NOMO-1 (cell line): ENCODE data around the gene GMDS.
"Not testable (repeated sequence)": the region's sequence is repeated elsewhere in the genome, so short reads cannot be mapped to it uniquely, and the experiment has no call there.

Experiments used
- DNase-seq, 2 experiments: peaks; one replicate each; lab custom pipeline; 2025; ENCODE audit not compliant: unreplicated experiment in 2 of 2; lab: John Stamatoyannopoulos, UW

The GMDS gene

DNA sequence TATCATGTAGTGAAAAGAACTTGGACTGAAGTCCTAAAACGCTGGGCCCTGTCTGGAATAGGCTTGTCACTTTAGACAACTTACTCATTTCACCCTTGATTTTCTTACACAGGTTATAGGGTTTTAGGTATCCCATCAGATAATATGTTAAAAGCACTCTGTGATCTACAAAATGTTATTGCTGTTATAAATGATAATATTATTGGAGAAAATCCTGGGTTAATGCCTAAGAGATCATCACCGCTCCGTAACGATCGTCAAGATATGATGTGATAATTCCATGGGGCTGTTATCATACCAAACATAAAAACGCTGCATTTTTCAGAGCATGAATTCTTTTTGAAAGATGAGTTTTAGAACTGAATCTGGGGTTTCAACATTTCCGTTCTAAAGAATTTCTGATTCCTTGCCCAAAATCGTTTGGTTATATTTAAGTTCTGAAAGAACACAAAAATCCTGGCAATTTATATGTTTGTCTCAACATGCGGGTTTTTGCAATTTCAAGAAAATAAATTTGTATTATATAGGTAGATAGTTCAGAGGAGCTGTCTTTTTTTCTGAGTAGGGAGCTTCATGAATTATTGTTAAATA, 480.9 kb downstream of the GMDS start:
- no peak for DNase-seq

DNA sequence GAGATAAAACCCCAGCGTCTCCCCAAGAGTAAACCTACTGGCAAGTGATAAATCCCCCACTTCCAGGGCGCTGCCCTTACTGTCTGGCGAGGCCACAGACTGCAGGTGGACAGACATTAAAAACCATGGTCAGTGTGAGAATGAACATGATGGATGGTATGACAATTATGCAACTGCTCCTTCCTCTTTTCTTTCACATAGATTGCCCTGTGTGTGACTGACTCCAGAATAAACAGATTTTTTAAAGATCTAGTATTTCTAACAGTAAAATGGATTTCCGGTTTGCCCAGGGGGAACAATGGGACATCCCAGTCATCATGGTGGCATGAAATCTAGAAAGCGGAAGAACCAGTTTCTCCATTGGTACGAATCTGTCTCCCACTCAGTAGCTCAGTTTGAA, 482.0 kb downstream of the GMDS start:
- DNase-seq, result peak; percentile 70 to 86

DNA sequence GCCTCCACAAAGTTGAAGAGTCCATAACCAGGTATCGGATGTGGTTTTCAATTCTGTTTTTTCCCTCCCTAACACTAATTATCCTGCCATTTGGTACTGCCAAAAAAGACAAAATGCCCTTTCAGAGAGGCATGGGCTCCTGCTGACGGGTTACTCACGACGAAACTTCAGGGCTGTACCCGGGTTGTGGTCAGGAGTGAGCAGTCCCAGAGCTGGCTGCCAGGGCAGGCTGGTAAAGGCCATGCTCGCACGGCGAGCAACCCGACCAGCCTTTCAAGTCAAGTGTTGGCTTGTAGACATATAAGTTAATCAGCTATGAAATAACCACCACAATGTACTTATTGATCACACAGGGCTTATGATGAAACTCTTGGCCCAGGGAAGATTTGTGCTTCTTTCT, 483.2 kb downstream of the GMDS start:
- no peak for DNase-seq

- no peak for DNase-seq
These were observed 483.9 kb downstream of the GMDS start for GRCh38 chr6:1761477-1761877.

DNA sequence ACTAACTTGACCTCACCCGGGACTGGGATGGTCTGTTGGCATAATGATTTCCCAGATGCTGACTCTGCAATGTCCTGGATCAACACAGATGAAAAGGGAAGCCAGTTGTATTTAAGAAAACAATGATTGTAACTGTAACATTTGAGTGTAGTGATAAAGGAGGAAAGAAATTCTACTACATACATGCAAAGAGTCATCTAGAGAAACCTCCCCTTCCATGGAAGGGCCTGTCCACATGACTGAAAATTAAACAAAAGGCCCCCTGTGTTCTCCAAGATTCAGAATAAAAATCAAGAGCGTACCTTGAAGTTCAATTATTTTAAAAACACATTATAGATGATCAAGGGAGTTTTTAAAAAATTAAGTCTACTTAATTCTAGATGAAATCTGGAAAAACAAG, 484.5 kb downstream of the GMDS start:
- DNase-seq, result no peak

DNA sequence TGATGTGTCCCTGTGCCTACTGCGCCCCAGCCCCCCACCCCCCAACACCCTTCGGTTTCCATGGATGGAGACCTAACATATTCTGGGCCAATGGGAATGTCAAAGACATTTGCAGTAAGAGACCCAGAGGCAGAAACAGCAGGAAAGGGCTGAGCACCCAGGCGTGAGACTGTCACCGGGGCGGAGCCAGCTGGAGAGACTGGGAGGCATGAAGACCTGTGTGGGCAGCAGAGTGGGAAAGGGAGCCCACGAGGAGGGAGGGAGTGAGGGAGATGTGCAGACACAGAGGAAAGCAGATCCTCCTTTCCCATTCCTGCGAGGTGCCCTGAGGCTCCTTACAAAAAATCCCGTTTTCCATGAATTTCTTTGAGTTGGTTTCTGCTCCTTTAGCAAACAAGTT, 485.5 kb downstream of the GMDS start:
- DNase-seq, result no peak

DNA sequence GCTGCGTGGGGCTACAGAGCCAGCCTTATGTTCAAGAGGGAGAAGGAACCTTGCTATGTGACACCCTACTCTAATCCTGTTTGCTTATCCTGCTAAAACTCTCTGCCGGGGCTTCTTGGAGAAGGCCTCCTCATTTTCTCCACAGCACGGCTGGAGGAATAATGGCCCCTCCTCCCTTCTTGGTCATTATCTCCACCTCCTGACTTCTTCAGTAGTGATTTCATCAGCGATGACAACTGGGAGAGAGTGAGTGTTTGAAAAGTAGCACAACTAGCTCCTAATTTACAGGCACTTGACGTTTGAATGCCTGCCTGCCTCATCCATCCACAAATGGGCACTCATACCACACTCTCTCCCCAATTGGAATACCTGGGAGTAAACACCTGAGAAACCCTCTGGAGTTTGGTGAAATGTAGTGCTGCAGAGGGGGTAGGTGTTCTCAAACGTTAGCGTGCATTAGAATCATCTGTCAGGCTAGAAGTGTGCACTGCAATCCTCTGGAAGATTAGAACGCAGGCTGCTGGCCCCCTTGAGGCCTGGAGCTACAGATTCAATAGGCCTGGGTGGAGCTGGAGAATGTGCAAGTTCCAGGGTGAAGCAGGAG, 487.2 kb downstream of the GMDS start:
- no peak for DNase-seq

DNA sequence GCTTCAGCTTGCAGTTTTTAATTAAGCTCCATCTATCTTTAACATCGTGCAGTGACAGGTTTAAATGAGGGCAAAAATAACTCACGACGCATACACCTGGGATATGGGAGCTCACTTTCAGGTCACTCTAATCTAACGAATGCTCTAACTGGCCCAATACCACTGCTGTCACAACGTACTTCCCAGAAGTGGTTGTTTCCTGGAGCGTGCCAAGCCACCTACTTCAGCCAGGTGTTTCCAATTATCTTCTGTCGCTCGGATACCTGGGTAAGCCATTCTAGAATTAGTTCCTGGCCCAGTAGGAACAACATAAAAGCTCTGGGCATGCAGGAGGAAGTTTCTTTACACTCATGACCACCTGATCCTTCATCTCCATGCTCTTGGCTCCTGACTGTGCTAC, 488.3 kb downstream of the GMDS start:
- DNase-seq, result no peak

- DNase-seq, result no peak
These were observed 488.8 kb downstream of the GMDS start for GRCh38 chr6:1756472-1757129.

GRCh38 chr6:1751063-1751462, 494.3 kb downstream of the GMDS start:
- not testable (repeated sequence) for DNase-seq

GRCh38 chr6:1749041-1749440, 496.4 kb downstream of the GMDS start:
- DNase-seq, result no peak

DNA sequence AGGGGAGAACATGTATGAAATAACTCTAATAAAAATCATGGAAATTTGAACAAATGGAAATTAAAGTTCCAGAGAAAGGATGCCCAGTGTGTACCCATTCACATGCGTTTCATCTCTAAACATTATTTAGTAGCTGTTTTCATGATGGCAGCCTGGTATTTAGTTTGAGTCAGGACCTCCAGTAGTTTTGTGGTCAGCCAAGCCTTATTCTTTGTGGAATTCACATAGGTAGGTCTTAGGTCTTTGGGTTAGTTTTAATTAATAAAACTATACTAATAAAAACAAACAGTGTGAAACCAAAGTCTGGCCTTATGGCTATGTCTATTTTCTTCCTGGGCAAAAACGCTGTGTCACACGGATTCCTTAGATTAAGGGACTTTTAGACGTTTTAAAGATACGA, 497.9 kb downstream of the GMDS start:
- no peak for DNase-seq

DNA sequence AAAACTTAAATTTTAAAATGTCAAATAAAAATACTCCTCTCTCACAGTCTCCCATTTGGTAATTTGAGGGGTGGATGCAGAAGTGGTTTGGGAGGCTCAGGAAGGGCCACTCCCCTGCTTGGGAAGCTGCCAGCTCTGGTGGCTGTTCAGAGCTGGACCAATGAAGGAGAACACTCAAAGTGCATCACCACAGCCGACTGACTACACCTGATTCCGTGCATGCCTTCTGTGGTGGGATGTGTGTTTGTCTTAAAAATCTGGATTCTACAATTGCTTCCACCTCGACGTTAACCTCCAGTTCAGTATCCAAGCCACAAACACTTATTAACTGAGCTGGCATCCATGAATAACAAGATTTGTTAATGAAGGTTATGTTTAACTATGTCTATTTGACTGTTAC, 498.4 kb downstream of the GMDS start:
- DNase-seq, result no peak

DNA sequence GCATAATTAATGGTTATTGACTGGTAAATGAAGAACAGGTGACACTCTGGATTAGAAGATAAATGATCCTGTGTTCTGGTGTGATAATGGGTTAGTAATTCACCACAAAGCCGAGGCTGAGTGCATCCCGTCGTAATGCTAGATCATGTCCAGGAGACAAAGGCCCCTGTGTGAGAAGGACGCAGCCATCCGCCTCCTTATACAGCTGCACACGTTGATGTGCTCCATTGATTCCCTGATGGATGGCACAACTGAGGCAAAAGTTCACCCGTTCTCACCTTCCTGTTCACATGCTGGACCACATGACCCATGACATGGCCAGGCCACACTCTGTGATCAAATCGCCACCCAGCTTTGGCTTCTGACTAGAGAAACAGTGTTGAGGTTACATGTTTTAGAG, 499.6 kb downstream of the GMDS start:
- no peak for DNase-seq

DNA sequence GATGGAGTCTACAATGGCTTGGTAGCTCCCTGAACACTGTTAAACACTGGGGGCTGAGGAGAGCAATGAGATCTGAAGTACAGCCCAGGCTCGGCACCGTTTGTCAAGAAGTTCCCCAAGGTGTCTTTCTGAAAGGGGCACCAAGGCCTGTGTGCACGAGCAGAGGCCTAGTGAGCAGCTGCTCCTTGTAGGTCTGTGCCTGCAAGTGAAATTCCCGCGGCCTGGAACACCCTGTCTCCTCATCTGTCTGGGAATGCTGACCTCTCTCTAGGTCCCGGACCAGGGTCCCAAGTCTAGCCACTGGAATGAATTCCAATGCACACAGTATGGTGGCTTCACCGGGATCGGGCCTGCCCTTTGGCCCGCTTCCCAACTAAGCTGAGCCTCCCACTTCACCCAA, 500.9 kb downstream of the GMDS start:
- DNase-seq, result no peak

GRCh38 chr6:1739680-1740079, 505.7 kb downstream of the GMDS start:
- DNase-seq, result peak; percentile 7 to 61

DNA sequence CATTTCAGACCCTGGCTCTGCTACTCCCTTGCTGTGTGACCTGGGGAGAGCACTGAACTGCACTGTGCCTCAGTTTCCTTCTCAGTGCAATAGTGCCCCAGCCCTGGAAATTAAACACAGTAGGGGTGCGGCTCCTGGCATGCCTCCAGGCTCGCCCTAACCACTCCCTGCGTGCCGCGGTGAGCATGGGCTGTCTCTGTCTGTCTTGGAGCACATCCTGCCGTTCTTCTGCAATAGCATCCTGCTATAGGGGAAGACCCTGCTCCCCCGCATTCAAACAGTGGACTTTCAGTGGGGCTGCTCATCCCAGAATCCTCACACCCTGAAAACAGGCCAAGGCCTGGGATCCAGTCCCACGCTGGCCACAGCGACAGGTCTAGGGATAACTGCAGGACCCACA, 506.2 kb downstream of the GMDS start:
- no peak for DNase-seq

DNA sequence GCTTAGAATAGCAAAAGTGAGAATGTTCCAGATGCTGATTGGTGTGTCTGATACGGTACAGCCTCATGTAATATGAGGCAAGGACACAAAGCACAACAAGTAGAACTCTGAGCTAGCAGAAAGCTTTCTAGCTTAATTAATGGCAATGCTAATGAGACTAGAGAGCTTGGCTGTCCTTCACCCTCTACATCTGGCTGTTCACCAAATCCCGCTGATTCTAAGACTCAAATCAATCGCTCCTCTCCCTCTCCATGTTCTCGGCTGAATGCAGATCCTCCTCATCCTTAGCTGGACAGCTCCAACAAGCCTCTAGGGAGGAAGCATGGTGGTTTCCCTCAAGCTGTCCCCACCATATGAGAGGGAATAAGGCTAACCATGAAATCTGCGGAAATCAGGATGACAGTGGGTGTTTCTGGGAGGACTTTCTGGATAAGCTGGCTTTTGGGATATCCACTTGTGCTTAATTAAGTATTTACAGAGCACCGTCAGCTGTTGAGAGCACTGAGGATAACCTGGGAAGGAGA, 506.8 kb downstream of the GMDS start:
- DNase-seq, result no peak

DNA sequence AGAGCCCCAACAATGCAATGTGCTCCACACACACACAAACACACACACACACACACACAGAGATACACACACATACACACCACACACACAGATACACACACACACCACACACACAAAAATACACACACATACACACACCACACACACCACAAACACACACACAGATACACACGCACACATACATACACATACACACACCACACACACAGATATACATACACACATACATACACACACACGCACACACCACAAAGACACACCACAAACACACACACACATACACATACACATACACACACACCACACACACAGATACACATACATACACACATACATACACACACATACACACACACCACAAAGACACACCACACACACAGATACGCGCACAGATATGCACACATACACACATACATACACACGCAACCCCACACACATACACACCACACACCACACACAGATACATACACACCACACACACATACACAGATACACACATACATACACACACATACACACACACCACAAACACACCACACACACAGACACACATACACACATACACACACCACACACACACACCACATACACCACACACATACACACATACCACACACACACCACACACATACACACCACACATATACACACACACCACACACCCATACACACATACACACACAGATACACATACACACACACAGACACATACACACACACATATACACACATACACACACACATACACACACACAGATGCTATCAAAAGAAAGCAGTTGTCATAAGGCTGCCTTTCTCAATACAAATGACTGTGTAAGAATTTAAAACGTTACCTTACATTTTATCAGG, 507.7 kb downstream of the GMDS start:
- DNase-seq, result no peak

DNA sequence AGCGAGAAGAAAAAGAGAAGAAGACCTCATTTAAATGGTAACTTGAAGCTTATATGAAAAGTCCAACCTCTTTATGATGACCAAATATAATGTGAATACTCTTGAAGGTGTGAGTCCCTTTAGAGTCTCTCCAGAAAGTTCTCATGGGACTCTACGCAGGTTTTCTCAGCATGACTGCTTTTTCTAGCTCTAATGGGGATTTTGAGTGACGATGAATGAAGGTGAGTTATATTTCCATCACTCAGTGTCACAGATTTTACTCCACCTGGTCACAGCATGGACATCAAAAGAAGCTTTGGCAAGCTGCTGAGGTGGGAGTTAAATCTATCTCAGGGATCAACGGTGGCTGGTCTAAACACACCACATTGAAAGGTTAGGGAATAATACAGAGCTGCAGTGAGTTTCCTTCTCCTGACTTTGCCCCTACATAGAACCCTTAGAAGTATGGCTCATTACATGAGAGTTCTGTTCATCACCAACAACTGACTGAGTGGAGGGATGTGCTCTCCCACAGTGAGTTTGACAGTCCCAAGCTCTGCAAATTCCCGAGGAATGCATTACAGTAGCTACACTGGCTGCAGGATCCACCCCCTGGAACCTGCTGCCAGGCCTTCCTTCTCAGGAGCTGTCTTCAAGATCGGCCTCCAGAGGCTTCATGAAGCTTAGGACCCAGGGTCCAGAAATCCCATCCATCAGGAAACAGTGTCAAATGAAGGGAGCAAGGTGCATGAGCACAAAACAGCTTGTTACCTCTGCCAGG, 508.9 kb downstream of the GMDS start:
- no peak for DNase-seq
